Gastrocnemius medialis (tissue), 4 donors: ENCODE results near the gene TMOD3.

Experiments
- POLR2A ChIP-seq, 2 donors: fragments of 450-650 bp; IDR thresholded peaks; one replicate each; pipeline ENCODE4 v1.6.1; 2017; ENCODE audit warnings: antibody characterized with exemption in 2 of 2, mild to moderate bottlenecking in 2 of 2, moderate library complexity in 2 of 2
- TF ChIP-seq, protein P1 (sequence below), 5 experiments: fragments of 450-650 bp in 3 of 5; fragments of 200-600 bp in 2 of 5; sonication (generic) in 2 of 5; IDR thresholded peaks in 4 of 5; conservative IDR thresholded peaks in 1 of 5; 1 replicate in 4 of 5; 2 replicates in 1 of 5; pipeline ENCODE4 v1.5.1; 2016 to 2019; ENCODE audit warnings: antibody characterized with exemption in 5 of 5, mild to moderate bottlenecking in 3 of 5, moderate library complexity in 3 of 5

DNA sequence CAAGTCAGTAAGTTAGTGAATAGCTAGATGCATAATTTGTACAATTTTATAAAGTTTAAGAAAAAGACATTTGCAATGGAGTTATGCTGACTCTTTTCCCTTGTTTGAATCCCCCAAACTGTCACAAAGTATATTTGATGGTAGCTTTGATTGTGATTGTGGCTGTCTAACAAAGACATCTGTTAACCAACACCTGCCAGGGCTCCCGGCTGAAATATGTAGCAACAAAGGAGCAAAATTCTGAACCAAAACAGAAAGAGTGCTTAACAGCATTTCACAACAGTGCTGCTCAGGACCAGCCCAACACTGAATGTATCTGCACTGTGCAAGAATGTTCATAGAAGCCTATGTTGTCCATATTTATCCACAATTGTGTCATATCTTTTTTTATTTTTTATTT lies 102.7 kb downstream of the TMOD3 start:
- TF ChIP-seq, protein P1, sequence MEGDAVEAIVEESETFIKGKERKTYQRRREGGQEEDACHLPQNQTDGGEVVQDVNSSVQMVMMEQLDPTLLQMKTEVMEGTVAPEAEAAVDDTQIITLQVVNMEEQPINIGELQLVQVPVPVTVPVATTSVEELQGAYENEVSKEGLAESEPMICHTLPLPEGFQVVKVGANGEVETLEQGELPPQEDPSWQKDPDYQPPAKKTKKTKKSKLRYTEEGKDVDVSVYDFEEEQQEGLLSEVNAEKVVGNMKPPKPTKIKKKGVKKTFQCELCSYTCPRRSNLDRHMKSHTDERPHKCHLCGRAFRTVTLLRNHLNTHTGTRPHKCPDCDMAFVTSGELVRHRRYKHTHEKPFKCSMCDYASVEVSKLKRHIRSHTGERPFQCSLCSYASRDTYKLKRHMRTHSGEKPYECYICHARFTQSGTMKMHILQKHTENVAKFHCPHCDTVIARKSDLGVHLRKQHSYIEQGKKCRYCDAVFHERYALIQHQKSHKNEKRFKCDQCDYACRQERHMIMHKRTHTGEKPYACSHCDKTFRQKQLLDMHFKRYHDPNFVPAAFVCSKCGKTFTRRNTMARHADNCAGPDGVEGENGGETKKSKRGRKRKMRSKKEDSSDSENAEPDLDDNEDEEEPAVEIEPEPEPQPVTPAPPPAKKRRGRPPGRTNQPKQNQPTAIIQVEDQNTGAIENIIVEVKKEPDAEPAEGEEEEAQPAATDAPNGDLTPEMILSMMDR (IDR thresholded peaks at IDR 0.05 in 4 of 5, conservative IDR thresholded peaks at IDR 0.05 in 1 of 5) = no peak
- no peak for TF ChIP-seq POLR2A (IDR thresholded peaks at IDR 0.05)
